Sigmoid colon (tissue), 4 donors: ENCODE results near the gene FLNA.

Experiments
- EP300 ChIP-seq, 4 donors: sonication (generic); formaldehyde crosslinking; IDR thresholded peaks; one replicate each; pipeline ENCODE4 v1.6.1; 2017; ENCODE audit warnings: antibody characterized with exemption in 4 of 4
- POLR2AphosphoS5 ChIP-seq, 4 donors: sonication (generic); formaldehyde crosslinking; IDR thresholded peaks; one replicate each; pipeline ENCODE4 v1.6.1; 2017; ENCODE audit warnings: antibody characterized with exemption in 4 of 4
- TF ChIP-seq, protein P1 (sequence below), 4 experiments: fragments of 450-650 bp in 3 of 4; fragments of 200-600 bp in 1 of 4; IDR thresholded peaks; one replicate each; pipeline ENCODE4 v1.5.1; 2016 to 2019; ENCODE audit warnings: antibody characterized with exemption in 4 of 4, mild to moderate bottlenecking in 3 of 4, moderate library complexity in 2 of 4

GRCh38 chrX:154368630-154369448 lies 5.6 kb downstream of the FLNA start:
- TF ChIP-seq, protein P1, sequence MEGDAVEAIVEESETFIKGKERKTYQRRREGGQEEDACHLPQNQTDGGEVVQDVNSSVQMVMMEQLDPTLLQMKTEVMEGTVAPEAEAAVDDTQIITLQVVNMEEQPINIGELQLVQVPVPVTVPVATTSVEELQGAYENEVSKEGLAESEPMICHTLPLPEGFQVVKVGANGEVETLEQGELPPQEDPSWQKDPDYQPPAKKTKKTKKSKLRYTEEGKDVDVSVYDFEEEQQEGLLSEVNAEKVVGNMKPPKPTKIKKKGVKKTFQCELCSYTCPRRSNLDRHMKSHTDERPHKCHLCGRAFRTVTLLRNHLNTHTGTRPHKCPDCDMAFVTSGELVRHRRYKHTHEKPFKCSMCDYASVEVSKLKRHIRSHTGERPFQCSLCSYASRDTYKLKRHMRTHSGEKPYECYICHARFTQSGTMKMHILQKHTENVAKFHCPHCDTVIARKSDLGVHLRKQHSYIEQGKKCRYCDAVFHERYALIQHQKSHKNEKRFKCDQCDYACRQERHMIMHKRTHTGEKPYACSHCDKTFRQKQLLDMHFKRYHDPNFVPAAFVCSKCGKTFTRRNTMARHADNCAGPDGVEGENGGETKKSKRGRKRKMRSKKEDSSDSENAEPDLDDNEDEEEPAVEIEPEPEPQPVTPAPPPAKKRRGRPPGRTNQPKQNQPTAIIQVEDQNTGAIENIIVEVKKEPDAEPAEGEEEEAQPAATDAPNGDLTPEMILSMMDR (IDR thresholded peaks at IDR 0.05) = no peak
- TF ChIP-seq EP300 (IDR thresholded peaks at IDR 0.05) (no peak), POLR2AphosphoS5 (IDR thresholded peaks at IDR 0.05) (peak in 3 of 4 donors; percentile 9 to 53 (median 18))
